GM20000 (cell line): ENCODE results near the gene EIF4A2.

Experiments
- DNase-seq: peaks from one replicate; pipeline ENCODE4 v3.0.0; 2012; ENCODE audit warnings: low spot score
- CTCF ChIP-seq: IDR thresholded peaks from 2 replicates; pipeline ENCODE4 v1.5.1; 2012; ENCODE audit warnings: mild to moderate bottlenecking, control low read depth; ENCODE audit errors: extremely low read depth, missing control alignments

The EIF4A2 gene

GRCh38 chr3:186754871-186755270 is 28.5 kb upstream of the EIF4A2 start:
- no peak for TF ChIP-seq CTCF

GRCh38 chr3:186757214-186757613 is 26.2 kb upstream of the EIF4A2 start:
- TF ChIP-seq CTCF, result no peak
- no peak for DNase-seq

More at GRCh38 chr3:186754871-186755270, 28.5 kb upstream of the EIF4A2 start:
- DNase-seq, result no peak

- TF ChIP-seq CTCF, result no peak
- DNase-seq, result no peak
These were observed 25.6 kb upstream of the EIF4A2 start for GRCh38 chr3:186757686-186758220.

- TF ChIP-seq CTCF, result no peak
These were observed 24.0 kb upstream of the EIF4A2 start for GRCh38 chr3:186759231-186759930.

GRCh38 chr3:186760141-186760833 is 23.1 kb upstream of the EIF4A2 start:
- DNase-seq, result no peak
- no peak for TF ChIP-seq CTCF

More at GRCh38 chr3:186759231-186759930, 24.0 kb upstream of the EIF4A2 start:
- no peak for DNase-seq

- TF ChIP-seq CTCF, result no peak
- DNase-seq, result no peak
These were observed 22.4 kb upstream of the EIF4A2 start for GRCh38 chr3:186760897-186761447.

GRCh38 chr3:186772281-186772694 is 11.1 kb upstream of the EIF4A2 start:
- no peak for DNase-seq
- TF ChIP-seq CTCF, result no peak
